ENCODE data around the gene ORM1.
"Not testable (repeated sequence)": the region's sequence is repeated elsewhere in the genome, so short reads cannot be mapped to it uniquely, and the experiment has no call there.

ORM1 gene

DNA sequence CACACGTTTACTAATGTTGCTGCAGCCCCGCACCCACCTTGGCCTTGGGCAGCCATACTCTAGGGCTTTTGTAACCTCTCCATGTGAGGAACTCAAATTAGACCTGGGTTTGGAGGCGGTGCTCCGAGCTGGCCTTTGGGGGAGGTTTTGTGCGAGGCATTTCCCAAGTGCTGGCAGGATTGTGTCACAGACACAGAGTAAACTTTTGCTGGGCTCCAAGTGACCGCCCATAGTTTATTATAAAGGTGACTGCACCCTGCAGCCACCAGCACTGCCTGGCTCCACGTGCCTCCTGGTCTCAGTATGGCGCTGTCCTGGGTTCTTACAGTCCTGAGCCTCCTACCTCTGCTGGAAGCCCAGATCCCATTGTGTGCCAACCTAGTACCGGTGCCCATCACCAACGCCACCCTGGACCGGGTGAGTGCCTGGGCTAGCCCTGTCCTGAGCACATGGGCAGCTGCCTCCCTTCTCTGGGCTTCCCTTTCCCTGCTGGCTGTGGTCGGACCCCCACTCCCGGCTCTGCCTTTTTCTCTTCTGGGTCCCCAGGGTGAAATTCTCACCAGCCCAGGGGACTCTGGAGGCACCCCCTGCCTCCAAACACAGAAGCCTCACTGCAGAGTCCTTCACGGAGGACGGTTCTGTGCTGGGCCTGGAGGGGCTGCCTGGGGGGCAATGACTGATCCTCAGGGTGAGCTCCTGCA lies at the start of gene ORM1:
ORM1 (plus strand) TSS at position 268 of the 701 bp plus-strand sequence; CDS start at position 304, 36 bp downstream.
- H3K4me1 ChIP-seq (ENCODE audit: insufficient read depth, low read length); H3K36me3 ChIP-seq (ENCODE audit: insufficient read depth, low read length); H3K27me3 ChIP-seq (ENCODE audit: control insufficient read depth in 1 of 2, insufficient read depth in 2 of 2, low read length in 2 of 2); H3K9me3 ChIP-seq (ENCODE audit: low read length); H3K27ac ChIP-seq (ENCODE audit: low read depth, low read length); H3K4me3 ChIP-seq (ENCODE audit: low read depth in 1 of 2, low read length in 2 of 2); H3K9ac ChIP-seq (ENCODE audit: low read length): not testable (repeated sequence)

DNA sequence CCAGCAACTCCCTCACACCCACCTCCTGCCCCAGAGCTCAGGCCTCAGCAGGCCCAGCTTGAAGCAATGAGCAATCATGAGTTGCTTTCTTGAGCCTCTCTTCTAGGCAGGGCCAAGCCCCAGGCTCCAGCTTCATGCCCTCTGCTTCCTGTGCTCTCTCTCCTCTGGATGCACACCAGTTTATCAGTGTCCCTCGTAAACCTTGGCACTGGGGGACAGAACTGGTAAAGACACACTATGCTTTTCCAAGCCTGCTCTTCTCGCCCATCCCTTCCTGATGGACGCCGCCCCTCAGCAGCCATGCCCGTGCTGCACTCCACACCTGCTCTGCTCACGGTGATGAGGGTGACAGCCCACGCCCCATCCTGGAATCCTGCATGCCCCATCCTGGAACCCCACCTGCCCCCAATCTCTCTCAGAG lies 49.4 kb upstream of the ORM1 start:
- no peaks in the 10 kb centered on the region for H3K9me3 ChIP-seq (ENCODE audit: low read length)
- no peaks in the 10 kb centered on the region for H3K4me1 ChIP-seq (ENCODE audit: insufficient read depth, low read length)
- no peaks in the 10 kb centered on the region for H3K36me3 ChIP-seq (ENCODE audit: insufficient read depth, low read length)
- no peak overlapping the region for H3K4me3 ChIP-seq (ENCODE audit: low read depth in 1 of 2, low read length in 2 of 2)
- no peak overlapping the region for H3K9ac ChIP-seq (ENCODE audit: low read length)
- H3K27ac ChIP-seq (ENCODE audit: low read depth, low read length) = no peak overlapping the region
- H3K27me3 ChIP-seq (ENCODE audit: control insufficient read depth in 1 of 2, insufficient read depth in 2 of 2, low read length in 2 of 2) = no peaks in the 10 kb centered on the region

DNA sequence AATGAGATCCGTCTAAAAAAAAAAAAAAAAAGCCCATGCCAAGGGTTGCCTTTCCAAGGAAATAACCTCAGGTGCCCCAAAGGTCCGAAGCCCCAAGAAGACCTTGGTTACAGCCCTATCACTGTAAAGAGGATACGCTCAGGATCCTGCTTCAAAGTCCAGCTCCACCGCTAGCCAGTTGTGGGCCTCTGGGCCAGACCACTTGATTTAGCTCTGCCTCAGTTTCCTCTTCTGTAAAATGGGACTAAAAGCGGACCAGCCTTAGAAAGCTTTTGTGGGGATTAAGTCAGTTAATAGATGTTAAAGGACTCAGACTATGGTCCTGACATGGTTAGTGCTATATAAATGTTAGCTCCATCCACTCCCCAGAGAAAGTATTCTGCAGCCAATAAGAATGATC lies 48.7 kb upstream of the ORM1 start:
- Histone ChIP-seq H3K9me3 (ENCODE audit: low read length) (no peaks in the 10 kb centered on the region), H3K27ac (ENCODE audit: low read depth, low read length) (no peak overlapping the region), H3K9ac (ENCODE audit: low read length) (no peak overlapping the region), H3K4me3 (ENCODE audit: low read depth in 1 of 2, low read length in 2 of 2) (no peak overlapping the region), H3K4me1 (ENCODE audit: insufficient read depth, low read length) (no peaks in the 10 kb centered on the region), H3K27me3 (ENCODE audit: control insufficient read depth in 1 of 2, insufficient read depth in 2 of 2, low read length in 2 of 2) (no peaks in the 10 kb centered on the region), H3K36me3 (ENCODE audit: insufficient read depth, low read length) (no peaks in the 10 kb centered on the region)

DNA sequence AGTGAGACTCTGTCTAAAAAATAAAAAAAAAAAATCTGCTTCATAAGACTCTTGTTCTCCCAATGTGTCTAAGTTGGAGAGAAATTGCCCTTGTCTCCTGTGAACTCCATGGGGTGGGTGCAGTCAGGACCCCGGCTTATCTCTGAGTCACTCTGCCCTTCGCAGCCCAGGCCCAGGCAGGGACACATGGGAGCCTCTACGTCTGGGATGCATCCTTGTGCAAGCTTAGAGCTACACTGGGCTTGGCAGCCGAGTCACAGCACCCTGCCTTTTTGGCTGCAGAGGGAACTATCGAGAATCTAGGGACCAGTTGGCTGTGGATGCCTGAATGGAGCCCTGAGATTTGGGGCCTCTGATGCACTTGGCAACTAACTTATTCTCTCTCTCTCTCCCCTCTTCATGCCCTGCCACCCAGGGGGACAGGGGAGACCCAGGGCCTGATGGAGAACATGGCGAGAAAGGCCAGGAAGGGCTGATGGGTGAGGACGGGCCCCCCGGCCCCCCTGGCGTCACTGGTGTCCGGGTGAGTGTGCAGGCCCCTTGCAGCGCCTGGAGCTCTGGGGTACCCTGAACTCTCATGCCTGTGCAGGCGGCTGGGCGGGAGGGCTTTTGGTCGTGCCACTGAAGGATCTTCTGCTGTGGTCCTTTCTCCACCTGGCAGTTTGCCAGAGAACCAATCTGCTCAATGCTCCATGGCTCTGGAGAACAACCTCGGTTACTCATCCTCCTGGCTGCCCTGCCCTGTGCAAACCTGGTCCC lies 47.5 kb upstream of the ORM1 start:
- H3K27me3 ChIP-seq (ENCODE audit: control insufficient read depth in 1 of 2, insufficient read depth in 2 of 2, low read length in 2 of 2) = no peaks in the 10 kb centered on the region
- H3K36me3 ChIP-seq (ENCODE audit: insufficient read depth, low read length) = no peaks in the 10 kb centered on the region

DNA sequence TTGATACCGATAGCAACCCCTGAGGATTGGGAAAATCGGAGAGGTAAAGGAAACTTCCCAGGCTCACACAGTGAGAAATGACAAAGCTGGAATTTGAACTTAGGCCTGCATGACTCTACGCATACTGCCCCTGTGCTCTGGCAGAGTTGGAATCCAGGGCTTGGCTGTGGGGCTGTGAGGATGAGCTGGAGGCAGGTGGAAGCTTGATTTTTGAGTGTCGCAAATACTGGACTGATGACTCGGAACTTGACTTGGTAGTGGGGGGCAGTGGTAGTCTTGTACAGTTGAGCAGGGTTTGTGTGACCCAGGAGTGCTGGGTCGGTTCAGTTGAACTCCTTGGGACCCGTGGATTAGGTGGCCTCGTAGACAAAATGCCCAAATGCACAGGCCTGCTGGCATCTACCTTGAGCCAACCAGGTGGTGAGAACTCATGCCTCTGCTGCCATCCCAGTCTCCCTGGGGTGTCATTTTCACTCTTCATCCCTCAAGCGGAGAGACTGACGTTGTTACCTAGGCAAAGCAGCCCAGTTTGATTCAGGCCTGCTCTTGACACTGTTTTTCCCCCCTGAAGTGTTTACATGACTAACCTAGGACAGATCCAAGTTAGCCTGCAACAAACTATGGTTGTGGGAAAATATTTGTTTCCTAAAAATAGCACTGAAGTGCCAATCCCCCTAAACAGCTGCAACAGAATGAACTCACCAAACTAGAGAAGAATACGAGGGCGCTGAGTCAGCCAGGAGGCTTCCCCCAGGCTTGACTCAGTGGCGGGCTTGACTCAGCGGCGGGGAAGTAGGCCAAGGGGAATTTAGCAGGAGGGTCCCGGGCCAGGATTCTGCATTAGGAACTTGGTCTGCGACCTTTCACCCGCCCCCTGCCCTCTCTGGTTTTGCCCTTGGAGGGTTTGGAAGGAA lies 45.7 kb upstream of the ORM1 start:
- no peaks in the 10 kb centered on the region for H3K36me3 ChIP-seq (ENCODE audit: insufficient read depth, low read length)
- no peak overlapping the region for H3K27ac ChIP-seq (ENCODE audit: low read depth, low read length)
- no peaks in the 10 kb centered on the region for H3K9me3 ChIP-seq (ENCODE audit: low read length)
- no peak overlapping the region for H3K9ac ChIP-seq (ENCODE audit: low read length)
- no peaks in the 10 kb centered on the region for H3K27me3 ChIP-seq (ENCODE audit: control insufficient read depth in 1 of 2, insufficient read depth in 2 of 2, low read length in 2 of 2)
- H3K4me1 ChIP-seq (ENCODE audit: insufficient read depth, low read length) = no peaks in the 10 kb centered on the region
- no peak overlapping the region for H3K4me3 ChIP-seq (ENCODE audit: low read depth in 1 of 2, low read length in 2 of 2)

More for the DNA sequence above, 47.5 kb upstream of the ORM1 start:
- no peaks in the 10 kb centered on the region for H3K4me1 ChIP-seq (ENCODE audit: insufficient read depth, low read length)
- no peak overlapping the region for H3K4me3 ChIP-seq (ENCODE audit: low read depth in 1 of 2, low read length in 2 of 2)
- H3K9ac ChIP-seq (ENCODE audit: low read length) = no peak overlapping the region
- H3K27ac ChIP-seq (ENCODE audit: low read depth, low read length) = no peak overlapping the region
- no peaks in the 10 kb centered on the region for H3K9me3 ChIP-seq (ENCODE audit: low read length)

DNA sequence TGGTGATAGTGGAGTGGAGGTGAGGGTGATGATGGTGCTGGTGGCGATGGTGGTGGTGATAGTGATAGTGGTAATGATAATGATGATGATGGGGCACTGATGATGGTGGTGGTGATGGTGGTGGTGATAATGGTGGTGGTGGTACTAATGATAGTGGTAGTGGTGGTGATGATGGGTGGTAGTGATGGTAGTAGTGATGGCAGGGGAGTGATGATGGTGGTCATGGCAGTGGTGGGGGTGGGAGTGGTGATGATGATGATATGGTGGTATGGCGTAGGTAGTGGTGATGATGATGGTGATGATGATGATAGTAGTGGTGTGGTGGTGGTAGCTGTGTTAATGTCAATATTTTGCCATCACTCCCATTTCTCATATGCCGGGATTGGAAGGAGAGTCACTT lies 44.5 kb upstream of the ORM1 start:
- Histone ChIP-seq H3K4me3 (ENCODE audit: low read depth in 1 of 2, low read length in 2 of 2) (no peak overlapping the region), H3K9me3 (ENCODE audit: low read length) (no peaks in the 10 kb centered on the region), H3K27ac (ENCODE audit: low read depth, low read length) (no peak overlapping the region), H3K27me3 (ENCODE audit: control insufficient read depth in 1 of 2, insufficient read depth in 2 of 2, low read length in 2 of 2) (no peaks in the 10 kb centered on the region), H3K36me3 (ENCODE audit: insufficient read depth, low read length) (no peaks in the 10 kb centered on the region), H3K9ac (ENCODE audit: low read length) (no peak overlapping the region), H3K4me1 (ENCODE audit: insufficient read depth, low read length) (no peaks in the 10 kb centered on the region)

DNA sequence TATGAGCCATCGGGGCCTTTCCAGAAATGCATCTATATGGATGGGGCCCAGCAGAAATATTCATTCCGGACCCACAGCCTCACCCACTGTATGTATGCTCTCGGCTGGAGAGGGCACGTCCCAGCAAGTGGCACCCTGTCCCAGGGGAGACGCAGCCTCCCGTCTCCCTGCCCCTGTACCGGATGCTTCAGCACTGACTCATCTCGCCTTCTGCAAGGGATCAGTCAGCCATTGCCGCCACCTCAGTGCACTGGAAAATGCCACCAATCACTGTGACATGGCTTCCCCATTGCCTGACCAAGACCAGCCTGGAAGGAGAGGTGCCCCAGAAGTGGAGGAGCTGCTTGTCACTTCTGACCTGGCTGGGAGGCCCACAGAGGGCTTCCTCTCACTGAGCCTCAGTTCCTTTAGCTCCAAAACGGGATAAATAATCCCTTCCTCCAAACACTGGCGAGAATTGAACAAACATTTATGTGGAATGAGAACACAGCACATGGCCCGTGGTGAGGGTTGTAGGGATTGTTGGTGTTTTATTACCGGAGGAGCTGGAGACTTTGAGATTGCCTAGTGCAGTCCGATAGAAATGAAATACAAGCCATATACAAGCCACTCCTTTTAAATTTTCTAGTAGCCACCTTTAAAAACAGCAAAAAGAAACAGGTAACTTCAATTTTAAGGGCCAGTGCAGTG lies 43.9 kb upstream of the ORM1 start:
- no peaks in the 10 kb centered on the region for H3K4me1 ChIP-seq (ENCODE audit: insufficient read depth, low read length)
- H3K27ac ChIP-seq (ENCODE audit: low read depth, low read length) = no peak overlapping the region
- H3K9me3 ChIP-seq (ENCODE audit: low read length) = no peaks in the 10 kb centered on the region
- H3K4me3 ChIP-seq (ENCODE audit: low read depth in 1 of 2, low read length in 2 of 2) = no peak overlapping the region
- no peaks in the 10 kb centered on the region for H3K27me3 ChIP-seq (ENCODE audit: control insufficient read depth in 1 of 2, insufficient read depth in 2 of 2, low read length in 2 of 2)
- H3K36me3 ChIP-seq (ENCODE audit: insufficient read depth, low read length) = no peaks in the 10 kb centered on the region
- H3K9ac ChIP-seq (ENCODE audit: low read length) = no peak overlapping the region

DNA sequence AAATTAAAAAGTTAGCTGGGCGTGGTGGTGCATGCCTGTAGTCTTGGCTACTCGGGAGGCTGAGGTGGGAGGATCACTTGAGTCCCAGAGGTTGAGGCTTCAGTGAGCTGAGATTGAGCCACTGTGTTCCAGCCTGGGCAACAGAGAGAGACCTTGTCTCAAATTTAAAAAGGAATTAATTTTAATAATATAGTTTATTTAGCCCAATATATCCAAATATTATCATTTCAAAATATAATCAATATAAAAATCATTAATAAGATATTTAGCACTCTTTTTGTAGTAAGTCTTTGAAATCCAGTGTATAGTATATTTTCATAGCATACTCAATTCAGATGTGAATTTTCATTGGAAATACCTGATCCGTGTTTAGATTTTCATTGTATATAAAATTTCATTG lies 43.2 kb upstream of the ORM1 start:
- no peaks in the 10 kb centered on the region for H3K27me3 ChIP-seq (ENCODE audit: control insufficient read depth in 1 of 2, insufficient read depth in 2 of 2, low read length in 2 of 2)
- H3K4me1 ChIP-seq (ENCODE audit: insufficient read depth, low read length) = no peaks in the 10 kb centered on the region
- H3K36me3 ChIP-seq (ENCODE audit: insufficient read depth, low read length) = no peaks in the 10 kb centered on the region
- no peak overlapping the region for H3K9ac ChIP-seq (ENCODE audit: low read length)
- no peak overlapping the region for H3K27ac ChIP-seq (ENCODE audit: low read depth, low read length)
- no peak overlapping the region for H3K4me3 ChIP-seq (ENCODE audit: low read depth in 1 of 2, low read length in 2 of 2)
- H3K9me3 ChIP-seq (ENCODE audit: low read length) = no peaks in the 10 kb centered on the region

DNA sequence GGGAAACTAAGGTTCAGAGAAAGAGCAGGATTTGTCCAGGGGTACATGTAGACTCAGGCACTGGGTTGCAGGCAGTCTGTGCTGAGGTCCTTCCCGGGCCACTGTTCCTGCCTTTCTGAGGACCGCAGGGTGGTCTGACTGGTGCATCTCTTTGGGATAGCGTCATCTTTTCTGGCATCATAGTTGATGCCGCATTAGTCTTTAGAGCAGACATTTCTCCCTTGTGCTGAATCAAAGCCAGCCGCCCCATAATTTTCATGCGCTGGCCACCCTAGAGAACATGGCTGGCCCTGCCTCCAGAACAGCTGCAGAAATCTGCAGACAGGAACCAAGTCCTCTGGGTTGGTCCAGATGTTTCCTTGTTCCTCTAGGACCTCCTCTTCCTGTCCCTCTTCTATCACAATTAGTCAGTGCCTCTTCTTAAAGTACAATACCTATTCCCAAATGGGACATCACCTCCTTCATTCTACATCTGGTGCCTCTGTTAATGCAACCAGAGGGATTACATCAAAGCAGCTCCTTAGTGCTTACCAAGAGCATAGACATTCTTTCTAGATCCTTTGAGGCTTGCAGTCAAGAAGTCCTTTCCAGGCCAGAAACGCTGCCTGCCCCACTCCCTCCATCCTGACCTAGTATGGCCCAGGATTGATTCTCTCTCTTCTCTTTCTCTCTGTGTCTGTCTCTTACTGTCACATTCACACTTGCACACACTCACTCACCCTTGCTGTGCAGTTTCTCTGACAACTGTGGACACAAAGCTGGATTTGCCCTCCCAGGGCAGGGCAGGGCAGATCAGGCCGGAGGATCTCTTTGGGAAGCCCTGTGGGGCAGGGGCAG lies 42.0 kb upstream of the ORM1 start:
- Histone ChIP-seq H3K4me1 (ENCODE audit: insufficient read depth, low read length) (no peaks in the 10 kb centered on the region), H3K27ac (ENCODE audit: low read depth, low read length) (no peak overlapping the region), H3K9ac (ENCODE audit: low read length) (no peak overlapping the region), H3K4me3 (ENCODE audit: low read depth in 1 of 2, low read length in 2 of 2) (no peak overlapping the region), H3K9me3 (ENCODE audit: low read length) (no peaks in the 10 kb centered on the region), H3K36me3 (ENCODE audit: insufficient read depth, low read length) (no peaks in the 10 kb centered on the region), H3K27me3 (ENCODE audit: control insufficient read depth in 1 of 2, insufficient read depth in 2 of 2, low read length in 2 of 2) (no peaks in the 10 kb centered on the region)

DNA sequence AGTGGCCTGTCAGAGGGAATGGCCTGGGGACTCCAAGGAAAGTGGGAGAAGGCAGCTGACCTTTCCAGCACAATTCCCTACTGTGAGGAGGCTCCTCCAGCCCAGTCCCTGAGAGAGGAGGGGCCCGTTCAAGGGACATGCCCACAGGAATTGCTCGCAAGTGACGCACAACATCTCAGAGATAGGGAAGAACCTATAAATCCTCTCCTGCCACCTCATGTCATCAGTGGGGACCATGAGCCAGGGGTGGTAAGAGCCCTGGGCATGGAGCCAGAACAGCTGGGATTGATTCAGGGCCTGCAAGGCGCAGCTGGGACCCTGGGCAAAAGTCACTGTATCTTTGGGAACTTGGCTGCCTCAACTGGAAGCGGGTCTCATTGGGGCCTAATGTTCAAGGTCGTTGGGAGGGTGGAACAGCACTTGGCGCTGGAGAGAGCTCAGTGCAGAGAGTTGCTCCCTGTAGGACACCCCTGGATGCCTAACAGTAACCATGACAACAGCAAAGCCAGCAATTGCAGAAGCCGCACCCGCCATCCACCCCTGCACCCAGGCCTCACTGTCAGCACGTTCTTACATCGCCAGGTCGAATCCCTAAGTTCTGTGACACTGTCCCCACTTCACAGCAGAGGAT lies 41.3 kb upstream of the ORM1 start:
- H3K4me3 ChIP-seq (ENCODE audit: low read depth in 1 of 2, low read length in 2 of 2) = no peak overlapping the region
- no peak overlapping the region for H3K9ac ChIP-seq (ENCODE audit: low read length)
- no peaks in the 10 kb centered on the region for H3K36me3 ChIP-seq (ENCODE audit: insufficient read depth, low read length)
- H3K9me3 ChIP-seq (ENCODE audit: low read length) = no peaks in the 10 kb centered on the region
- no peaks in the 10 kb centered on the region for H3K4me1 ChIP-seq (ENCODE audit: insufficient read depth, low read length)
- no peaks in the 10 kb centered on the region for H3K27me3 ChIP-seq (ENCODE audit: control insufficient read depth in 1 of 2, insufficient read depth in 2 of 2, low read length in 2 of 2)
- no peak overlapping the region for H3K27ac ChIP-seq (ENCODE audit: low read depth, low read length)

All from muscle layer of colon (tissue), 2 donors.